Uterus (tissue), 4 donors: ENCODE data around the gene GALNT13. TPM values are rescaled to one million over a fixed set of nuclear protein-coding genes. Genes with fewer than 3 reads are reported as not detected.
"Not testable (repeated sequence)": the region's sequence is repeated elsewhere in the genome, so short reads cannot be mapped to it uniquely, and the experiment has no call there.

Source experiments
- DNase-seq, 2 donors: peaks; one replicate each; pipeline ENCODE4 v3.0.0-alpha.2; 2019 to 2020
- H3K27ac ChIP-seq, 2 donors: fragments of 200-600 bp; sonication (generic); 1 replicate in 1 of 2; 2 replicates in 1 of 2; pipeline ENCODE4 v1.5.1; 2016 to 2018
- H3K27me3 ChIP-seq, 2 donors: fragments of 200-600 bp; sonication (generic); one replicate each; pipeline ENCODE4 v1.5.1; 2018 to 2019; ENCODE audit warnings: control low read depth in 1 of 2
- H3K36me3 ChIP-seq, 2 donors: fragments of 200-600 bp; sonication (generic); one replicate each; pipeline ENCODE4 v1.5.1; 2019; ENCODE audit warnings: control low read depth in 1 of 2
- H3K4me1 ChIP-seq, 2 donors: fragments of 200-600 bp; sonication (generic); one replicate each; pipeline ENCODE4 v1.5.1; 2018 to 2019; ENCODE audit warnings: control low read depth in 1 of 2
- H3K4me3 ChIP-seq, 2 donors: fragments of 200-600 bp; sonication (generic); 1 replicate in 1 of 2; 2 replicates in 1 of 2; pipeline ENCODE4 v1.5.1; 2018 to 2019; ENCODE audit warnings: mild to moderate bottlenecking in 1 of 2
- H3K9me3 ChIP-seq, 2 donors: fragments of 200-600 bp; sonication (generic); one replicate each; pipeline ENCODE4 v1.5.1; 2019; ENCODE audit warnings: control low read depth in 1 of 2
- POLR2A ChIP-seq, 2 donors: fragments of 450-650 bp; IDR thresholded peaks; one replicate each; pipeline ENCODE4 v1.6.1; 2016; ENCODE audit warnings: antibody characterized with exemption in 2 of 2, mild to moderate bottlenecking in 1 of 2, moderate library complexity in 1 of 2
- intact Hi-C: fragments of 100-400 bp; cut with DNase I; formaldehyde crosslinking; loops from one replicate; pipeline ENCODE4 v1.15.1; 2023; ENCODE audit warnings: low total_unique reads
- total RNA-seq, 4 donors: library from RNA; depleted of rRNA in 3 of 4; stranded (reverse); fragments of >200 nt in 3 of 4; gene quantifications; one replicate each; pipeline versions ENCODE4 v1.1.0 to v1.2.4, GENCODE V29; 2014 to 2023
- TF ChIP-seq, protein P1 (sequence below), 4 experiments: fragments of 200-600 bp in 2 of 4; fragments of 450-650 bp in 2 of 4; sonication (generic) in 2 of 4; IDR thresholded peaks; one replicate each; pipeline ENCODE4 v1.5.1; 2016 to 2019; ENCODE audit warnings: antibody characterized with exemption in 4 of 4, mild to moderate bottlenecking in 2 of 4, moderate library complexity in 1 of 4
- donor health status: DM: yes; HTN: yes; CAD: no.

The GALNT13 gene
- total RNA-seq, 4 donors from 2014 or later, result 0.29 to 16.5 (median 4.1) TPM; not detected in 1

DNA sequence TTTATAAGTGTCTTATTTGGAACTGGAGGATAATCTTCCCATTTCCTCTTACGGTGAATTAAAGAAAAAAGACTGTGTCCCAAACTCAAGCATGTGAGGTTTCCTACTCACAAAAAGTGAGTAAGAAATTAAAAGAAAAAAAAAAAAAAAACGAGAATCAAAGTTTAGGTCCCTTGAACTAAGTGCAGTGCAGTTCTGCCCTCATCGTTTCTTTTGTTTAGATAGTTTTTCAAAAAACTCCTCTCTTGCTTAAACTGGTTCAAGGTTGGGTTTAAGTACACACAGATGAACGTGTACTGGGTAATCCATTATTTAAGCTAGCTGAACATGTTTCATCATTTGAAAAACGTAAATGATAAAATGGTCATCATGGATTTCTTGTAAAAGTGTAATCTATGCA is 590.9 kb downstream of the GALNT13 start:
- no peak for DNase-seq
- no peak overlapping the region for H3K27ac ChIP-seq
- no peak overlapping the region for H3K4me3 ChIP-seq
- TF ChIP-seq POLR2A (IDR thresholded peaks at IDR 0.05), result no peak
- TF ChIP-seq, protein P1, sequence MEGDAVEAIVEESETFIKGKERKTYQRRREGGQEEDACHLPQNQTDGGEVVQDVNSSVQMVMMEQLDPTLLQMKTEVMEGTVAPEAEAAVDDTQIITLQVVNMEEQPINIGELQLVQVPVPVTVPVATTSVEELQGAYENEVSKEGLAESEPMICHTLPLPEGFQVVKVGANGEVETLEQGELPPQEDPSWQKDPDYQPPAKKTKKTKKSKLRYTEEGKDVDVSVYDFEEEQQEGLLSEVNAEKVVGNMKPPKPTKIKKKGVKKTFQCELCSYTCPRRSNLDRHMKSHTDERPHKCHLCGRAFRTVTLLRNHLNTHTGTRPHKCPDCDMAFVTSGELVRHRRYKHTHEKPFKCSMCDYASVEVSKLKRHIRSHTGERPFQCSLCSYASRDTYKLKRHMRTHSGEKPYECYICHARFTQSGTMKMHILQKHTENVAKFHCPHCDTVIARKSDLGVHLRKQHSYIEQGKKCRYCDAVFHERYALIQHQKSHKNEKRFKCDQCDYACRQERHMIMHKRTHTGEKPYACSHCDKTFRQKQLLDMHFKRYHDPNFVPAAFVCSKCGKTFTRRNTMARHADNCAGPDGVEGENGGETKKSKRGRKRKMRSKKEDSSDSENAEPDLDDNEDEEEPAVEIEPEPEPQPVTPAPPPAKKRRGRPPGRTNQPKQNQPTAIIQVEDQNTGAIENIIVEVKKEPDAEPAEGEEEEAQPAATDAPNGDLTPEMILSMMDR (IDR thresholded peaks at IDR 0.05), result no peak
- H3K27me3 ChIP-seq, result no peaks in the 10 kb centered on the region
- H3K9me3 ChIP-seq, result no peaks in the 10 kb centered on the region
- intact Hi-C loops, result no loop called here
- no peaks in the 10 kb centered on the region for H3K4me1 ChIP-seq
- no peaks in the 10 kb centered on the region for H3K36me3 ChIP-seq

DNA sequence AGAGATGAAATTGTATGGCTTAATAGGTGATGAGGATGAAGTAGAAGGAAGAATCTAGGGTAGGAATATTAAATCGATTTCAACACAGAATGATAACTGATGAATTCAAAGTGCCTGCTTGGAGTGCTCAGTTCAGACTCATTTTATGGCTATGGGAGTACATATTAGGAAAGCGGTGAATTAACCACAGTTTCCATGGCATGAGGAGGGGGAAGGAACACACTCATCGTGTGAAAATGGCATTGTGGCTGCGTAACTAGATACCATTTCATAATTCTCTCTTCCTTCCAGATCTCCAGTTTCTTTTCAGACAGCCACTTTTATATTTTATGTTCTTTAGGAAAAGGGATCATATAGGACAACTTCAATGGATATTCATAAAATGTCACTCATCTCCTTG is 594.5 kb downstream of the GALNT13 start:
- no peak for TF ChIP-seq POLR2A (IDR thresholded peaks at IDR 0.05)
- TF ChIP-seq, protein P1 (IDR thresholded peaks at IDR 0.05), result no peak
- H3K36me3 ChIP-seq, result no peaks in the 10 kb centered on the region
- H3K27ac ChIP-seq, result no peak overlapping the region
- H3K4me3 ChIP-seq, result no peak overlapping the region
- H3K4me1 ChIP-seq, result no peaks in the 10 kb centered on the region
- no peaks in the 10 kb centered on the region for H3K9me3 ChIP-seq
- H3K27me3 ChIP-seq, result no peaks in the 10 kb centered on the region
- intact Hi-C loops, result no loop called here
- DNase-seq, result no peak

DNA sequence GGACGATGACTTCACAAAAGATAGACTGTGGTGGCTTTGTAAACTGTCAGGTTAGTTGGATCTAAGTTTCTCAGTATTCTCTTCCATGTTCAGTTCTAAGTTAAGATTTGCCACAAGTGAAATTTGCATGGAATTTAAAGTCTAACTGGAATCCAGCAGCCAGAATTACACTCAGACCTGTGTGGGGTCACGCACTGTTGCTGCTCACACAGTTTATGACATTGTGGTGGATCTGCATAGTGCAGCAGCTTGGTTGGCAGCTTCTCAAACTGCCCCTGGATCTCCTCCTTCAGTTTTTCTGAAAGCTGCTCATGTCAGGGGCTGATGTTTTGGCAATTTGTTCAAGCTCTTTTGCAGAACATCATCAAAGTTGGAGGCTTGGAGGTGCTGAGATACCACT is 598.7 kb downstream of the GALNT13 start:
- Histone ChIP-seq H3K27ac (no peak overlapping the region), H3K36me3 (no peaks in the 10 kb centered on the region), H3K9me3 (no peaks in the 10 kb centered on the region), H3K4me1 (no peaks in the 10 kb centered on the region), H3K4me3 (no peak overlapping the region), H3K27me3 (no peaks in the 10 kb centered on the region)
- intact Hi-C loops, result no loop called here
- no peak for TF ChIP-seq POLR2A (IDR thresholded peaks at IDR 0.05)
- no peak for DNase-seq

DNA sequence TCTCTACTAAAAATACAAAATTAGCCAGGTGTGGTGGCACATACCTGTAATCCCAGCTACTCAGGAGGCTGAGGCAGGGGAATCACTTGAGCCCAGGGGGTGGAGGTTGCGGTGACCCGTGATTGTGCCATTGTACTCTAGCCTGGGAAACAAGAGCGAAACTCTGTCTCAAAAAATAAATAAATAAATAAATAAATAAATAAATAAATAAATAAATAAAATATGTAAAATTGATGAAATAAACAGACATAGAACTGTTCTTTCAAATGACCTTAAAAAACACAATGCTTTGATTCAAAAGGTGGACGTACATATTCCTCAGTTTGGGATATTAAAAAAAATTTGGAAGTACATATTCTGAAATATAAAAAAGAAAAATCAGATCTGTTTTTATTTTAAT is 599.8 kb downstream of the GALNT13 start:
- H3K4me3 ChIP-seq, DNase-seq, H3K36me3 ChIP-seq, H3K9me3 ChIP-seq, H3K27ac ChIP-seq, H3K27me3 ChIP-seq, H3K4me1 ChIP-seq, intact Hi-C loops: not testable (repeated sequence)

DNA sequence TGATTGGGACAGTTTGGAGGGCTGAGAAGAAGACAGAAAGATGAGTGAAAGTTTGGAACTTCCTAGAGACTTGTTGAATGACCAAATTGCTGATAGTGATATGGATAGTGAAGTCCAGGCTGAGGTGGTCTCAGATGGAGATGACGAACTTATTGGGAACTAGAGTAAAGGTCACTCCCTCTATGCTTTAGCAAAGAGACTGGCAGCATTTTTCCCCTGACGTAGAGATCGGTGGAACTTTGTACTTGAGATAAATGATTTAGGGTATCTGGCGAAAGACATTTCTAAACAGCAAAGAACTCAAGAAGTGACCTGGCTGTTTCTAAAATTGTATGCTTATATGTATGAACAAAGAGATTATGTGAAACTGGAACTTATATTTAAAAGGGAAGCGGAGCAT is 605.6 kb downstream of the GALNT13 start:
- DNase-seq, result no peak
- H3K9me3 ChIP-seq, result no peaks in the 10 kb centered on the region
- H3K4me3 ChIP-seq, result no peak overlapping the region
- no peaks in the 10 kb centered on the region for H3K27me3 ChIP-seq
- H3K27ac ChIP-seq, result no peak overlapping the region
- no peak for TF ChIP-seq POLR2A (IDR thresholded peaks at IDR 0.05)
- TF ChIP-seq, protein P1 (IDR thresholded peaks at IDR 0.05), result no peak
- intact Hi-C loops, result no loop called here
- H3K36me3 ChIP-seq, result no peaks in the 10 kb centered on the region
- H3K4me1 ChIP-seq, result no peaks in the 10 kb centered on the region

DNA sequence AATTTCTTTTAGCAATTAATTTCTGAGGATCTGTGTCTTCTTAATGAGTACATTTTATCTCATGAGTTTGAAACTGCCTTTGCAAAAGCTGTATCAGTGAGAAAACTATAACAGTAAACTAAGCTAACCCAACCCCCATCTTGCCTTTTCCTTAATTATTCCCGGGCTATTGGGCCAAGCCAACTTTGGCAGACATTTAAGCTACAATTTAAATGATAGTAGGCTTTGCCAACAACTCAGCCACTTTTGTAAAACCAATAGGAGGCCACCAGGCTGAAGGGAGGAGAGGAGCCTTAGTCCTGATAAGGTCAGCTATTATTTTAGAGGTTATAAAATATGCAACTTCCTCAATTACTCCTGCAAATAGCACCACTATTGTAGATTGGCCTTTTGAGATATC is 608.8 kb downstream of the GALNT13 start:
- H3K27ac ChIP-seq, result no peak overlapping the region
- no peak for DNase-seq
- H3K9me3 ChIP-seq, result no peaks in the 10 kb centered on the region
- H3K4me3 ChIP-seq, result no peak overlapping the region
- no peaks in the 10 kb centered on the region for H3K4me1 ChIP-seq
- intact Hi-C loops, result no loop called here
- no peaks in the 10 kb centered on the region for H3K36me3 ChIP-seq
- TF ChIP-seq POLR2A (IDR thresholded peaks at IDR 0.05), result no peak
- TF ChIP-seq, protein P1 (IDR thresholded peaks at IDR 0.05), result no peak
- no peaks in the 10 kb centered on the region for H3K27me3 ChIP-seq
